Measurements from ENCODE around the gene EXOC3L4. TPM values are rescaled to one million over a fixed set of nuclear protein-coding genes. Genes with fewer than 3 reads are reported as not detected.

Gene EXOC3L4
- polyA plus RNA-seq, 1 donor (not counting 4 experiments of a cell fraction or from before 2014, with no cell fraction given) = not detected

DNA sequence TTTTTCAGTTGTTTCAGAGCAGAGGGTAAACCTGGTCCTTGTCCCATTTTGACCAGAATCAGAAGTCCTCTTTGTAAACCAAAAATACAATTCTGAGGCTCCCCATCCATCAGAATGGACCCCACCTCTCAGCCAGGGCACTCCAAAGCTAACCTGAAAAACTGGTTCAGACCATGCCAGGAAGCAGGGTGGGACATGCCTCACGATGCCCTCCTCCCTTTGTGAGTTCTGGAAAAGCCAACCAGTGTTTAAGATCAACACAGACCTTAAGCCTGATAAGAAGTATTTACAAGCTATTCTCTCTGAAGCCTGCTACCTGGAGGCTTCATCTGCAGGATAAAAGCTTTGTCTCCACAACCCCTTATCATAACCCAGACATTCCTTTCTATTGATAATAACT is 64.2 kb downstream of the EXOC3L4 start:
- DNase-seq (ENCODE audit: low read depth, low spot score) (no peak), FAIRE-seq (no peak)
- dilution Hi-C loops (cut with MboI; ENCODE audit: extremely low pct_ligation_motif_present, low sequenced_read_pairs) = no loop called here
- Histone ChIP-seq H3K9ac (ENCODE audit: control insufficient read depth, extremely low read depth, insufficient read depth, low read length) (no peak overlapping the region), H3K9me3 (ENCODE audit: control insufficient read depth, low read depth, low read length) (no peaks in the 10 kb centered on the region), H4K20me1 (ENCODE audit: control insufficient read depth, extremely low read depth, insufficient read depth, low read length) (no peaks in the 10 kb centered on the region), H3K9me1 (ENCODE audit: control insufficient read depth, extremely low read depth, insufficient read depth, low read length) (no peaks in the 10 kb centered on the region), H3K79me2 (ENCODE audit: control insufficient read depth, insufficient read depth, low read length) (no peaks in the 10 kb centered on the region), H3K4me2 (ENCODE audit: control insufficient read depth, extremely low read depth, insufficient read depth, low read depth, low read length) (no peak overlapping the region), H2AFZ (ENCODE audit: control insufficient read depth, low read length) (no peak overlapping the region), H3K27ac (ENCODE audit: control insufficient read depth, insufficient read depth, low read length) (no peak overlapping the region), H3K4me3 (ENCODE audit: control insufficient read depth in 2 of 3, extremely low read depth in 1 of 3, insufficient read depth in 2 of 3, low read depth in 1 of 3, low read length in 3 of 3) (no peak overlapping the region), H3K27me3 (ENCODE audit: control insufficient read depth, extremely low read depth, insufficient read depth, low read length) (peaks cover 18% of the 10 kb centered on the region), H3K36me3 (ENCODE audit: control insufficient read depth in 2 of 2, extremely low read depth in 1 of 2, insufficient read depth in 2 of 2, low read length in 2 of 2) (no peaks in the 10 kb centered on the region), H3K4me1 (ENCODE audit: control insufficient read depth, extremely low read depth, insufficient read depth, low read length) (no peaks in the 10 kb centered on the region)
- TF ChIP-seq EZH2 (IDR thresholded peaks at IDR 0.05; ENCODE audit: low read length) = no peak
- TF ChIP-seq, protein P1, sequence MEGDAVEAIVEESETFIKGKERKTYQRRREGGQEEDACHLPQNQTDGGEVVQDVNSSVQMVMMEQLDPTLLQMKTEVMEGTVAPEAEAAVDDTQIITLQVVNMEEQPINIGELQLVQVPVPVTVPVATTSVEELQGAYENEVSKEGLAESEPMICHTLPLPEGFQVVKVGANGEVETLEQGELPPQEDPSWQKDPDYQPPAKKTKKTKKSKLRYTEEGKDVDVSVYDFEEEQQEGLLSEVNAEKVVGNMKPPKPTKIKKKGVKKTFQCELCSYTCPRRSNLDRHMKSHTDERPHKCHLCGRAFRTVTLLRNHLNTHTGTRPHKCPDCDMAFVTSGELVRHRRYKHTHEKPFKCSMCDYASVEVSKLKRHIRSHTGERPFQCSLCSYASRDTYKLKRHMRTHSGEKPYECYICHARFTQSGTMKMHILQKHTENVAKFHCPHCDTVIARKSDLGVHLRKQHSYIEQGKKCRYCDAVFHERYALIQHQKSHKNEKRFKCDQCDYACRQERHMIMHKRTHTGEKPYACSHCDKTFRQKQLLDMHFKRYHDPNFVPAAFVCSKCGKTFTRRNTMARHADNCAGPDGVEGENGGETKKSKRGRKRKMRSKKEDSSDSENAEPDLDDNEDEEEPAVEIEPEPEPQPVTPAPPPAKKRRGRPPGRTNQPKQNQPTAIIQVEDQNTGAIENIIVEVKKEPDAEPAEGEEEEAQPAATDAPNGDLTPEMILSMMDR (optimal IDR thresholded peaks at IDR 0.05 in 1 of 3, IDR thresholded peaks at IDR 0.05 in 1 of 3, conservative IDR thresholded peaks at IDR 0.05 in 1 of 3; ENCODE audit: extremely low read depth in 1 of 3, insufficient read depth in 2 of 3, low read length in 3 of 3) = no peak

Other genes with a start within 250 kb of the EXOC3L4 start
- 0.14 to 0.31 TPM (median 0.22 TPM) in 3 replicates for gene AMN, start 172.1 kb upstream of the EXOC3L4 start, polyA plus RNA-seq
- 41.3 to 55.0 TPM (median 43.4 TPM) in 3 replicates for gene CDC42BPB, start 37.2 kb upstream of the EXOC3L4 start, polyA plus RNA-seq
- not detected in 3 replicates for gene LBHD2, start 10.5 kb upstream of the EXOC3L4 start, polyA plus RNA-seq
- gene TNFAIP2, start 28.7 kb downstream of the EXOC3L4 start, polyA plus RNA-seq = 0.57 to 1.8 TPM (median 0.71 TPM) in 3 replicates
- 139 to 283 TPM (median 221 TPM) in 3 replicates for gene EIF5, start 239.5 kb downstream of the EXOC3L4 start, polyA plus RNA-seq